Fibroblast of peridontal ligament (primary cell): ENCODE measurements around the gene SPEM3.
A peak's percentile ranks its signal among the peaks of the same experiment; 100 is the strongest.

ENCODE experiments used
- DNase-seq: peaks from one replicate; pipeline ENCODE4 v3.0.0-alpha.2; 2010; ENCODE audit errors: extremely low read depth

Gene SPEM3

DNA sequence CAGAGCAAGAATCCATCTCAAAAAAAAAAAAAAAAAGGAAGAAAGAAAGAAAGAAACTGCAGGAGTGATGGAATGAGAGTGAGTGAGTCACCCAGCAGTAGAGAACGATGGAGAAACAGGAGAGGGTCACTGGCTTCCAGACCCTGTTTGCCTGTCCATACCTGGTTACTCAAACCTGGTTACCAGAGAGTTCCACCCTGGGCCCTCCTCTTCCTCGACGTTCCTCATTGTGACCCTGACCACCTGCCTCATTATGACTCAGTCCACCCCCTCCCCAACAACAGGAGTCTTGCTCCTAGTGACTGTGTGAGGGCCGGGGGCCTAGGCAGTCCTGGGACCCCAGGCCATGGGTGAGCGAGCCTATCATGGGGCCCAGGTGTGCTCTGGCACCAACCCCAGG, at the start of gene SPEM3:
SPEM3 (plus strand) TSS at position 301 of the 400 bp plus-strand sequence; CDS start at position 347, 46 bp downstream.
- no peak for DNase-seq

DNA sequence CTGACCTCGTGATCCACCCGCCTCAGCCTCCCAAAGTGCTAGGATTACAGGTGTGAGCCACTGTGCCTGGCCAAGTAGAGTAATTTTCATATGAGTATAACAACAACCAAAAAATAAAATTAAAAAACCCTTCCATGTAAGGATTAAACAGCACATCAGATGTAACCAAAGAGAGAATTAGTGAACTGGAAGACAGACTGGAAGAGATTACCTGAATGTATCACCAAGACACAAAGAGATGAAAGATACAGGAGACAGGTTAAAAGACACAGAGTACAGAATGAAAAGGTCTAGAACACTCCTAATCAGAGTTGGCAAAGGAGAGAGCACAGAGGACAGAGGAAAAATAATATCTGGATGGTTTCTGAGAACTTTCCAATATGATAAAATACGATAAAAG, 49.5 kb upstream of the SPEM3 start:
- no peak for DNase-seq

DNA sequence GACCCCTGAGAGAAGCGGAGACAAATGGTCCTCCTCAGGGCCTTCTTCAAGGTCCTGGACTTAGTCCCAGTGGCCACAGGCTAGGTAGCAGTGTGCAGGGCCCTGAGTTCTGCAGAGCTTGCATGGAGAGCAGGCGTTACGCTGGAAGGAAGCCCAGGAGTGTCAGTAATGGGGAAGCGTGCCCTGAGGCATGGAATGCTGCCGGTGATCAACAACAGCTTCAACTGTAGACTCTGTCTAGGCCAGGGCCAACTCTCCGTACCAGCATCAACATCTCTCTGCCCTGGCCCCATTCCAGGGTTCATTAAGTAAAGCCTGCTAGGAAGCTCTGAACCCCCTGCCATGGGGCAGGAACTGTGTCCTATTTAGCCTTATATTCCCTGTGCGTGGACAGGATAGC, 48.3 kb upstream of the SPEM3 start:
- peak; percentile 38 for DNase-seq

DNA sequence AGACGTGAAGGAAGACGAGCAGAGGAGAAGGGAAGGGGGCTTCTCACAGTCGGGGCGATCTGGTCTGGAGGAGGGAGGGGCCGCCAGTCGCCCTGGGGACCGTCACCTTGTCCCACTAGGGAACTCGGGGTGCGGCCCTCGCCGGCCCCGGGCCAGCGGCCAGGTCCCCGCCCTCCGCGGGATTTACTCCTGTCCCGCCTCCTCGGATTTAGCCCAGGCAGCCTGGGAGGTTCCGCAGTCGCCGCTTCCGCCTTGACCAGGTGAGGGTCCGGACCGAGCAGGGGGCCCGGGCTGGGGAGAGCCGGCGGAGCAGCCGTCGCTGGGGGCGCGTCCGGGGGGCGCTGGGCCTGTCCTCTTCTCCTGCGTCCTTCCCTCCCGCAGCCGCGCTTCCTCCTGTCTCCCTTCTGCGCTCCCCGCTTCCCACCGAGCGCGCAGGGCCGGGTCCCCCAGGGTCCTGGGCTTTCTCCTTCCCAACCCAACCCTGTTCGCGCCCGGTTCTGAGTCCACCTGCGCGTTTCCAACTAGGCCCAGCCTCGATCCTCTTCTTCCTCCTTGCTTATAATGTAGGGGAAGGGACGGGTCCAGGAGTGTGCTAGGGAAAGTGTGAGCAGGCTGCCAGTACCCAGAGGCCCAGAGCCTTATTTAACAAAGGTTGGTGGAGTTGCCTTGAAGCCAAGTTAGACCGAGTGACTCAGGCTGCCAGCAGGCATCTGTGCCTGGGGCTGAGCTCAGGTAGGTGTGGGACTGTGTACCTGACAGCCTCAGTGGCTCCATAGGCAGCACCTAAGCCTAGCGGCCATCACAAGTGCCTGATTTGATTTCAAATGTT, 47.6 kb upstream of the SPEM3 start, which contains the start of gene TNK1:
TNK1 (plus strand) TSS at position 235 of the 829 bp plus-strand sequence. CDS start 1,838 bp downstream, outside the sequence.
- no peak for DNase-seq

DNA sequence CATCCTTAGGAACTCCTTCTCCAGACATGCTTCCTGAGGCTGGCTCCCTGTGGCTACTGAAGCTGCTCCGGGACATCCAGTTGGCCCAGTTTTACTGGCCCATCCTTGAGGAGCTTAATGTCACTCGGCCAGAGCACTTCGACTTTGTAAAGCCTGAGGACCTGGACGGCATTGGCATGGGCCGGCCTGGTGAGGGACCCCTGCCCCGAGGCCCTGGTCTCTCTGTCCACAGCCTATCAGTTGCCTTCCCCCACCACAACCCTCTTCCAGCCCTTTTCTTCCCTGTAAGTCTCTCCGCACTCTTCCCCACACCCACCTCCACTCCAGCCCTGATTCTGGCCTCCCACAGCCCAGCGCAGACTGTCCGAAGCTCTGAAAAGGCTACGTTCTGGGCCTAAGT, 45.8 kb upstream of the SPEM3 start:
- DNase-seq: no peak

GRCh38 chr17:7383371-7383741, 45.3 kb upstream of the SPEM3 start:
- DNase-seq: no peak

- DNase-seq: no peak
Observed at GRCh38 chr17:7383742-7384488, 44.7 kb upstream of the SPEM3 start.

DNA sequence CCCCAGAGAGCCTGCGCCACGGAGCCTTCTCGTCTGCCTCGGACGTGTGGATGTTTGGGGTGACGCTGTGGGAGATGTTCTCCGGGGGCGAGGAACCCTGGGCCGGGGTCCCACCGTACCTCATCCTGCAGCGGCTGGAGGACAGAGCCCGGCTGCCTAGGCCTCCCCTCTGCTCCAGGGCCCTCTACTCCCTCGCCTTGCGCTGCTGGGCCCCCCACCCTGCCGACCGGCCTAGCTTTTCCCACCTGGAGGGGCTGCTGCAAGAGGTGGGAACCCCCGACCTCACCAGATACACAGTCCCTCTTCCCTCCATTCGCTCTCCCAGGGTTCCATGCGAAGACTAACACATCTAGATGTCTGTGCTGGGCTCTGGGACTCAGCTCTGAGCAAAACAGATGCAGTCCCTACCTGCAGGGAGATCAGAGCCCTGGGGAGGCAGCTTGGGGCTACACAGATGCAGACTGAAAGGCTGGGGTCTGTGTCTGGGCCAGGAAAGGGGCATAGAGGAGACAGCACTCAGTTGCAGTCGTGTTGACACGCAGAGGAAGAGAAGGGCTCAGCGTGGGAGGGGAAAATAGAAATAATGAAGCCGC, 44.1 kb upstream of the SPEM3 start:
- no peak for DNase-seq

- DNase-seq: no peak
Observed at GRCh38 chr17:7388856-7389255, 39.8 kb upstream of the SPEM3 start.

GRCh38 chr17:7389924-7390910, 38.4 kb upstream of the SPEM3 start:
- DNase-seq: no peak

DNA sequence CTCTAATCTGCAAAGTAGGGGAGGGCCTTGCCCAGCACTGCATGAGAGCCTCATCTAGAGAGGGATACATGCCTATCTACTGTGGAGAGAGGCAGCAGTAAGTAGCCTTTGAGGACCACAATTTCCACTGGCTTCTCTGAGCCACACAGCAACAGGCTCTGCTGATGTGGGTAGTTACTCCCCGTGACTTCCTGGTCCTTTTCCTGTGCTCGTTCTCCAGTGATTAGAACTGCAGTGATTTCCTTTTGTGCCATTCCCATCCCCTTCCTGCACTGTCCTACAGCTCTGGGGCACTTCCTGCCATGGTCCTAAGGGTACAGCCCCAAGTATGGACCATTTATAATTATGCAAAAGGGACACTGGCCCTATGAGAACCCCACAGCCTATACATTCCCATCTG, 37.4 kb upstream of the SPEM3 start:
- no peak for DNase-seq

DNA sequence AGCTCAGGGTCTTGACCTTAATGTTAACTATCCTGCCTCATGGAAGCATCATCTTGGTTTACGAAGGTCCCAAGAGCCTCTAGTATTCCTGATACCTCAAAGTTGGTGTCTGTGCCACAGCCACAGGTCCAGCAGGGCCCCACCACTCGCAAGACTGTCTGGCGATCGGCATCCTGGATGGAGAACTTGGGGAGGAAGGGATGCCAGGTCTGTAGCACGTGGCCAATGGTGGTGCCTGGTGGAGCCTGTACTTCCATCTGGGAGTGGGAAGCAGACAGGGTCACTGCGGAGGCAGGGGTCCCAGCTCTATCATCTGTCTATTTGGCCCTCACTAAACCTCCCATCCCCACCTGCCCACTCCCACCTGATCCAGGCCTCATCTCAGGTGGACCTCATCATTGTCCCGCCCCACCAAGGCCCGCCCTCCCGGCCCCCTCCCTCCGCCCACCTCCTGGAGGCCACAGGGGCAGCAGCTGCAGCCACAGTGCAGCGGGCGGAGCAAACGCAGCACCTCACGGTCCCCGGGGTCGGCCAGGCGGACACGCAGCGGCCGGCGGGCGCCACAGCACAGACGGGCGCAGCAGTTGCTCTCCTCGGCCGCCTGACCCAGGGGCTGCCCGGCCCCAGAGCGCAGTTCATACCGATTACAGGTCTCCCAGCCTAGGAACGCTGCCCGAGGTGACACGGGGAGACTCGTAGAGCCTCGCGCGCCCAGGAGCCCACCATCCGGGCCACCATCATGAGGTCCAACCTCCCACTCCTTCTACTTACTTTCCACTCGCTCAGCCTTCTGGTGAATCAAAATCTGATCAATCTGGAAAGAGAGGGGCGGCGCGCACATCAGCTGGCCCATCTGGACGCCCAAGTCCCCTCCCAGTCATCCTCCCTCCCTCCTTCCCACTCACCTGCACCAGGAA, 35.7 kb upstream of the SPEM3 start:
- no peak for DNase-seq

GRCh38 chr17:7393613-7394451, 34.8 kb upstream of the SPEM3 start:
- no peak for DNase-seq

GRCh38 chr17:7394452-7395191, 34.0 kb upstream of the SPEM3 start, which contains the start of gene PLSCR3:
TSS of gene PLSCR3 (minus strand) at chr17:7394525. CDS start at chr17:7394110, 415 bp downstream.
- DNase-seq: peak; percentile 76

DNA sequence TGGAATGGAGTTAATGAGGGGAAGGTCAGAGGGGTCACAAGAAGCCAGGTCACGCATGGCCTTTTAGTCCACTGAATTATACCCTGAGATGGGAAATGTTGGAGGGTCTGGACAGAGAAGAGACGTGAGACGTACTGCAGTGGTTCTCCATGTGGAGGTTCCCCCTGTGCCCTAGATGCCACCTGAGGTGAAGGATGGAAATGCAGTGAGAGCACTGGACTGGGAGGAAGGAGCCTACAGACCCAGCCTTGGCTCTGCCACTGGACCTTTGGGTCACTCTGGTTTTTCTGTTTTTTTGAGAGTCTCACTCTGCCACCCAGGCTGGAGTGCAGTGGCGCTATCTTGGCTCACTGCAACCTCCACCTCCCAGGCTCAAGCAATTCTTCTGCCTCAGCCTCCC, 32.5 kb upstream of the SPEM3 start:
- no peak for DNase-seq

DNA sequence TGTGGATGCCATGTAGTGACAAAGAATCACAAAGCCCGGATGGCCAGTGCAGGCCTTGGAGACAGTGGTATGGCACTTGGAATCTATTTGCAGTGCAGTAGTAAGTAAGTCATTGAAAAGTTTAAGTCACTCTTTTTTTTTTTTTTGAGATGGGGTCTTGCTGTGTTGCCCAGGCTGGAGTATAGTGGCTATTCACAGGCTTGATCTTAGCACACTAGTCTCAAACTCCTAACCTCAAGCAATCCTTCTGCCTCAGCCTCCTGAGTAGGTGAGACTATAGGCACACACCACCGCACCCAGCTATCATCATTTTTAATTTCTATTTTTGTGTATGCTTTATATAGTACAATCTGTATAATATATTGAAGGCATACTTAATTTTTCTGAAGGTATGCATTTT, 30.0 kb upstream of the SPEM3 start:
- DNase-seq: no peak

DNA sequence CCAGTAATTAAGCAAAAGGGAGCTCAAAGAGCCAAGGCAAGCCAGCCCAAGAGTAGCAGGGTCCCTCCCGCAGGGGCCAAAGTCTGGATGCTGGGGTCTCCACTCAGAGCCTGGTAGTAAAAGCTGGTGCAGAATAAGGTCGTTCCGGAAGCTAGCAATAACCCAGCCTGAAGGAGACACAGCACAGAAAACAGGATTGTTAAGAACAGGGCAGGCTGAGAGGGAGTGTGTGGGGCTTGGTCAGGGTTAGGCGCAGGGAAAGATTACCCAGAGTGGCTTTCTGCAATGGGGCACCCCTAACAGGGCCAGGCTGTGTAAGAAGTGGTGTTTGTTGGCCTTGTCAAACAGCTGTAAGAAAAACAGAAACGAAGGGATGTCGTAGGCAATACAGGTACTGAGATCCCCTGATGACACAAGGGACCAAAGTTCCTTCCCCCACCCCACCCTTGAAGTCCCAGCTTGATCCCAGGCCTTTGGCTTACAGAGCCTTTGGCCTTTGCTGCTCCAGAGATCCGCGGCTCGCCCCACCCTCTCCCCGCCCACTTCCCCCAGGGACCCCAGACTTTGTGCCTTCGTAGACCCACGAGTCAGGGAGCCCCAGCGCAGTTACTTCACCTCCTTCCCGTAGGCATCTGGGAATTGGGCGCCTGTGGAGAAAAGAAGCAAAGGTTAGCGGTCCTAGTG, 25.5 kb upstream of the SPEM3 start:
- no peak for DNase-seq

GRCh38 chr17:7403727-7403976, 25.0 kb upstream of the SPEM3 start:
- no peak for DNase-seq
